Measurements from ENCODE around the gene SH2D4B. TPM values are rescaled to one million over a fixed set of nuclear protein-coding genes. Genes with fewer than 3 reads are reported as not detected.

The SH2D4B gene
- total and polyA plus RNA-seq, 3 experiments from 2014 or later = 0.11 to 0.13 TPM; not detected in 1

DNA sequence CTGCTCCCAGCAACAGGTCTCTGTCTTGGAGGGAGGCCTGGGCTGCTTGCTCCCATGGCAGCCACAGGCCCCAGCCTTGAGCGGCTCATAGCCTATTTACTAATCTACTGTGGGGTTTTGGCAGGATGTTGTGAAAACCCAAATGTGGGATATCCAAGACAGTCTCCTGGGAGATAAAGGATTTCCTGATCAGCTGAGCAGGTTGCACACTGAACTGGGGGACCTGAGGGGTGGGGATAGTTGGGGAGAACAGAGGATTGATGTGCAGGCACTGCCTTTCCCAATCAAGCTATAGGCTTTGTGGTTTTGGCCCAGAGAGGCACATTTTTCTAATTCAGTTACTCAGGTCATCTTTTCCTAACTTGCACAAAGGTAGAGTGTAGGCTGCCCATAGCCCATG lies 92.6 kb downstream of the SH2D4B start:
- H3K4me3 Mint-ChIP-seq = no peak overlapping the region
- no peaks in the 10 kb centered on the region for H3K36me3 Mint-ChIP-seq
- no peaks in the 10 kb centered on the region for H3K4me1 Mint-ChIP-seq
- ChIA-PET CTCF (no interaction called here), POLR2A (no interaction called here)
- DNase-seq = no peak
- H3K27me3 Mint-ChIP-seq = peaks cover 7 to 13% of the 10 kb centered on the region in 2 donors
- Histone ChIP-seq H3K27me3 (ENCODE audit: insufficient read depth, low read length, poor library complexity, severe bottlenecking) (no peaks in the 10 kb centered on the region), H3K9me3 (ENCODE audit: low read length) (no peaks in the 10 kb centered on the region), H3K4me1 (ENCODE audit: insufficient read depth, low read length) (no peaks in the 10 kb centered on the region), H3K4me3 (ENCODE audit: low read length) (no peak overlapping the region), H3K27ac (ENCODE audit: low read depth, low read length) (no peak overlapping the region), H3K36me3 (ENCODE audit: insufficient read depth, low read length) (no peaks in the 10 kb centered on the region)
- H3K27ac Mint-ChIP-seq = no peak overlapping the region
- no peaks in the 10 kb centered on the region for H3K9me3 Mint-ChIP-seq

DNA sequence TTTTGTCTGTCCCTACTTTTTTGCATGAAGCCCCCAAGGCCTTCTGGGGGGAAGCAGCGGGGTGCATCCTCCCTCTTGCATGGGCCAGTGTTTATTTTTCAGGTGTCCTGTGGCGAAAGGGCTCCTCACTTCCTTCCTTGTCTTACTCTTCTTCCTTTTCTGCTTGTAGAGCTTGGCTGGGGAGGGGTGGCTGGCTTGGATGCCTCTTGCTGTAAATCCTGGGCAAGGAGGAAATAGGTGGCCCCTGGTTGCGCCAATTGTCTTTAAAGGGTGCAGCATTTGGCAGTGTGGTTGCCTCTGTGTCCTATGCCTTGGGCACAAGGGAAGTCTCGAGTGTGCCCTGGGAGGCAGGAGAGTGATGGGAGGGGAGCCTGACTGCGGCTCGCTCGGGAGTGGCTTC lies 95.0 kb downstream of the SH2D4B start:
- no peak overlapping the region for H3K27ac Mint-ChIP-seq
- CTCF ChIA-PET = no interaction called here
- POLR2A ChIA-PET = no interaction called here

GRCh38 chr10:80633383-80633860 lies 95.7 kb downstream of the SH2D4B start:
- Histone ChIP-seq H3K4me1 (ENCODE audit: insufficient read depth, low read length) (no peaks in the 10 kb centered on the region), H3K27ac (ENCODE audit: low read depth, low read length) (no peak overlapping the region), H3K36me3 (ENCODE audit: insufficient read depth, low read length) (no peaks in the 10 kb centered on the region), H3K27me3 (ENCODE audit: insufficient read depth, low read length, poor library complexity, severe bottlenecking) (no peaks in the 10 kb centered on the region), H3K4me3 (ENCODE audit: low read length) (no peak overlapping the region), H3K9me3 (ENCODE audit: low read length) (no peaks in the 10 kb centered on the region)
- Mint-ChIP-seq H3K4me1 (no peaks in the 10 kb centered on the region), H3K27ac (no peak overlapping the region), H3K36me3 (peaks cover 0 to 5% (median 0%) of the 10 kb centered on the region in 3 donors), H3K4me3 (no peak overlapping the region), H3K27me3 (peaks cover 10 to 11% of the 10 kb centered on the region in 2 donors), H3K9me3 (peaks cover 0 to 8% (median 0%) of the 10 kb centered on the region in 5 donors)
- CTCF ChIA-PET = interaction anchor here (2.2 kb wide), 1 partner anchor 29 kb away, joined by 5 read pairs; no protein-coding TSS in a partner anchor
- POLR2A ChIA-PET = no interaction called here
- DNase-seq = no peak

More for the DNA sequence above, 95.0 kb downstream of the SH2D4B start:
- no peaks in the 10 kb centered on the region for H3K27me3 ChIP-seq (ENCODE audit: insufficient read depth, low read length, poor library complexity, severe bottlenecking)
- Mint-ChIP-seq H3K27me3 (peaks cover 4 to 10% of the 10 kb centered on the region in 2 donors), H3K36me3 (peaks cover 0 to 5% (median 0%) of the 10 kb centered on the region in 3 donors), H3K4me1 (no peaks in the 10 kb centered on the region), H3K9me3 (peaks cover 0 to 8% (median 0%) of the 10 kb centered on the region in 5 donors), H3K4me3 (no peak overlapping the region)
- no peak for DNase-seq
- no peaks in the 10 kb centered on the region for H3K36me3 ChIP-seq (ENCODE audit: insufficient read depth, low read length)
- no peaks in the 10 kb centered on the region for H3K4me1 ChIP-seq (ENCODE audit: insufficient read depth, low read length)
- H3K4me3 ChIP-seq (ENCODE audit: low read length) = no peak overlapping the region
- no peak overlapping the region for H3K27ac ChIP-seq (ENCODE audit: low read depth, low read length)
- H3K9me3 ChIP-seq (ENCODE audit: low read length) = no peaks in the 10 kb centered on the region

- Histone ChIP-seq H3K4me3 (ENCODE audit: low read length) (no peak overlapping the region), H3K9me3 (ENCODE audit: low read length) (no peaks in the 10 kb centered on the region), H3K27me3 (ENCODE audit: insufficient read depth, low read length, poor library complexity, severe bottlenecking) (no peaks in the 10 kb centered on the region), H3K27ac (ENCODE audit: low read depth, low read length) (no peak overlapping the region), H3K36me3 (ENCODE audit: insufficient read depth, low read length) (no peaks in the 10 kb centered on the region), H3K4me1 (ENCODE audit: insufficient read depth, low read length) (no peaks in the 10 kb centered on the region)
- Mint-ChIP-seq H3K27ac (no peak overlapping the region), H3K4me1 (no peaks in the 10 kb centered on the region), H3K9me3 (peaks cover 0 to 8% (median 0%) of the 10 kb centered on the region in 5 donors), H3K36me3 (peaks cover 0 to 5% (median 0%) of the 10 kb centered on the region in 3 donors), H3K27me3 (peaks cover 11 to 13% of the 10 kb centered on the region in 2 donors), H3K4me3 (no peak overlapping the region)
- CTCF ChIA-PET = interaction anchor here (2.2 kb wide), 1 partner anchor 28 kb away, joined by 5 read pairs; no protein-coding TSS in a partner anchor
- POLR2A ChIA-PET = no interaction called here
- no peak for DNase-seq
Measured at GRCh38 chr10:80633910-80634309, 96.2 kb downstream of the SH2D4B start.

DNA sequence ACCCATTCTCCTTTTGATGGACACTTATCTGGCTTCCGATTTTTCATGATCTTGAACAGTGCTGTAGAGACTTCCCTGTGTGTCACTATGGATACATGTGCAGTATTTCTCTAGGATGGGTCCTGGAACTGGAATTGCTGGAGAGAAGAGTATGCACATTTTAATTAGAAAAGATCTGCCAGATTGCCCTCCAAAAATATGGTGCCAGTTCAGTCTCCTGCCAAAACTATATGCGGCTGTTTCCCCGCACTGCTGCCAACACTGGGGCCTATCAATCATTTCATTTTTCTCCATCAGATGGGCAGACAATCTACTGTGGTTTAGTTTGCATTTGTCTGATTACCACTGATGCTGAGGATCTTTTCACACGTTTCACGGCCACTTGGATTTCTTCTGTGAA lies 105.0 kb downstream of the SH2D4B start:
- Mint-ChIP-seq H3K4me3 (no peak overlapping the region), H3K27me3 (peaks cover 4 to 50% of the 10 kb centered on the region in 2 donors), H3K36me3 (no peaks in the 10 kb centered on the region), H3K9me3 (no peaks in the 10 kb centered on the region), H3K27ac (no peak overlapping the region), H3K4me1 (no peaks in the 10 kb centered on the region)
- H3K27me3 ChIP-seq (ENCODE audit: insufficient read depth, low read length, poor library complexity, severe bottlenecking) = no peaks in the 10 kb centered on the region
- H3K36me3 ChIP-seq (ENCODE audit: insufficient read depth, low read length) = no peaks in the 10 kb centered on the region
- CTCF ChIA-PET = no interaction called here
- no peak overlapping the region for H3K27ac ChIP-seq (ENCODE audit: low read depth, low read length)
- no peak overlapping the region for H3K4me3 ChIP-seq (ENCODE audit: low read length)
- no peaks in the 10 kb centered on the region for H3K9me3 ChIP-seq (ENCODE audit: low read length)
- POLR2A ChIA-PET = no interaction called here
- no peak for DNase-seq
- H3K4me1 ChIP-seq (ENCODE audit: insufficient read depth, low read length) = no peaks in the 10 kb centered on the region

- CTCF ChIA-PET = no interaction called here
Measured at GRCh38 chr10:80646366-80646765, 108.7 kb downstream of the SH2D4B start.

DNA sequence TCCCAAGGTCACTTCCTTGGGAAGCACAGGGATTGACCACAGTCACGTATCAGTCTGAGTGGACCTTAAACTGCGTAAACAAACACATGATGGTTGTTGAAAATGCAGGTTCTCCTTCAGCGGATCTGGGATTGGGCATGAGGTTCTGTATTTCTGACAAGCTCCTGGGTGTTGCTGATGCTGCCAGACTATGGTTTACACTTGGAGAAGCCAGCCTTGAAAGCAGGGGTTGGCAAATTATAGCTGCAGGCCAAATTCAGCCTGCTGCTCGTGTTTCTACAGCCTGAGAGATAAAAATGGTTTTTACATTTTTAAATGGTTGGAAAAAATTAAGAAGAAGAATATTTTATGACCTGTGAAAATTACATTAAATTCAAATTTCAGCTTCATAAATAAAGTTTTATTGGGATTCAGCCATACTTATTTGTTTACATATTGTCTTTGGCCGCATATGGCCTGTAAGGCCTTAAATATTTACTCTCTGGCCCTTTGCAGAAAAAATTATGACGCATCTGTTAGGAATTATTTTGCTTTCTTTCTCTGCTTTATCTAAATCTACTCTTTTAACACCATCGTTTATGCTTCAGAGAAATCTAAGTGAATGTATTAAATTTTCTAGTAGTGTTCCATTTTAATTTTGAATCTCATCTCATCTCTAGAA lies 109.6 kb downstream of the SH2D4B start:
- no peaks in the 10 kb centered on the region for H3K4me1 Mint-ChIP-seq
- H3K27ac Mint-ChIP-seq = no peak overlapping the region
- no peaks in the 10 kb centered on the region for H3K36me3 ChIP-seq (ENCODE audit: insufficient read depth, low read length)
- H3K4me3 ChIP-seq (ENCODE audit: low read length) = no peak overlapping the region
- no peaks in the 10 kb centered on the region for H3K4me1 ChIP-seq (ENCODE audit: insufficient read depth, low read length)
- H3K27me3 Mint-ChIP-seq = peaks cover 5 to 52% of the 10 kb centered on the region in 2 donors
- no peaks in the 10 kb centered on the region for H3K9me3 ChIP-seq (ENCODE audit: low read length)
- ChIA-PET POLR2A (no interaction called here), CTCF (no interaction called here)
- H3K27me3 ChIP-seq (ENCODE audit: insufficient read depth, low read length, poor library complexity, severe bottlenecking) = peaks cover 3% of the 10 kb centered on the region
- no peak overlapping the region for H3K27ac ChIP-seq (ENCODE audit: low read depth, low read length)
- no peak for DNase-seq
- no peak overlapping the region for H3K4me3 Mint-ChIP-seq
- H3K9me3 Mint-ChIP-seq = no peaks in the 10 kb centered on the region
- H3K36me3 Mint-ChIP-seq = no peaks in the 10 kb centered on the region

More at GRCh38 chr10:80646366-80646765, 108.7 kb downstream of the SH2D4B start:
- no peak overlapping the region for H3K27ac ChIP-seq (ENCODE audit: low read depth, low read length)
- no peaks in the 10 kb centered on the region for H3K4me1 ChIP-seq (ENCODE audit: insufficient read depth, low read length)
- Mint-ChIP-seq H3K9me3 (no peaks in the 10 kb centered on the region), H3K36me3 (no peaks in the 10 kb centered on the region), H3K4me1 (no peaks in the 10 kb centered on the region), H3K4me3 (no peak overlapping the region), H3K27me3 (peaks cover 5 to 45% of the 10 kb centered on the region in 2 donors), H3K27ac (no peak overlapping the region)
- H3K4me3 ChIP-seq (ENCODE audit: low read length) = no peak overlapping the region
- POLR2A ChIA-PET = no interaction called here
- DNase-seq = no peak
- no peaks in the 10 kb centered on the region for H3K36me3 ChIP-seq (ENCODE audit: insufficient read depth, low read length)
- no peaks in the 10 kb centered on the region for H3K9me3 ChIP-seq (ENCODE audit: low read length)
- no peaks in the 10 kb centered on the region for H3K27me3 ChIP-seq (ENCODE audit: insufficient read depth, low read length, poor library complexity, severe bottlenecking)

GRCh38 chr10:80648106-80648505 lies 110.4 kb downstream of the SH2D4B start:
- peaks cover 3% of the 10 kb centered on the region for H3K27me3 ChIP-seq (ENCODE audit: insufficient read depth, low read length, poor library complexity, severe bottlenecking)
- POLR2A ChIA-PET = no interaction called here
- Mint-ChIP-seq H3K4me1 (no peaks in the 10 kb centered on the region), H3K4me3 (no peak overlapping the region), H3K27ac (no peak overlapping the region), H3K27me3 (peaks cover 5 to 47% of the 10 kb centered on the region in 2 donors), H3K9me3 (no peaks in the 10 kb centered on the region), H3K36me3 (no peaks in the 10 kb centered on the region)
- no peaks in the 10 kb centered on the region for H3K9me3 ChIP-seq (ENCODE audit: low read length)
- no peak overlapping the region for H3K27ac ChIP-seq (ENCODE audit: low read depth, low read length)
- CTCF ChIA-PET = no interaction called here
- no peak for DNase-seq
- no peaks in the 10 kb centered on the region for H3K36me3 ChIP-seq (ENCODE audit: insufficient read depth, low read length)
- no peaks in the 10 kb centered on the region for H3K4me1 ChIP-seq (ENCODE audit: insufficient read depth, low read length)
- no peak overlapping the region for H3K4me3 ChIP-seq (ENCODE audit: low read length)

Measured in CD8-positive, alpha-beta memory T cell (primary cell).